Measurements from ENCODE around the gene LYZL2. TPM values are rescaled to one million over a fixed set of nuclear protein-coding genes. Genes with fewer than 3 reads are reported as not detected.
"Not testable (repeated sequence)": the region's sequence is repeated elsewhere in the genome, so short reads cannot be mapped to it uniquely, and the experiment has no call there.

The LYZL2 gene
- total RNA-seq, 1 experiment from 2014 or later = not detected

DNA sequence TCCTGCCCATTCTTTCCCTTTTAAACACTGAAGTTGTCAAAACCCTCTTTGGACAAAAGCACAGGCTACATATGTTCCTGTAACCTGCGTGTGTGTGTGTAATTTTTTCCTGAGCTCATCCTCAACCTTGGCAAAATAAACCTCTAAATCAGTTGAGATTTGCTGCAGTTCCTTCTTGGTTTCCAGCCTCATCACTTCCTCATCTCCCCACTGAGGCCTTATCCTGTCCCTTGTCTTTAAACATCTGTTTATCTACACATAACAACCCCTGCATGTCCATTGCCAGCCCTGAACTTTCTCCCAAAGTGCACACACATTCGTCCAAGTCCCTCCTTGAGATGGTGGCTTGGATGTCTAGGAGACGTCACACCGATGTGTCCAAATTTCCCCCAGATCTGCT lies 35.5 kb downstream of the LYZL2 start:
- no peak for DNase-seq (ENCODE audit: low read depth)

DNA sequence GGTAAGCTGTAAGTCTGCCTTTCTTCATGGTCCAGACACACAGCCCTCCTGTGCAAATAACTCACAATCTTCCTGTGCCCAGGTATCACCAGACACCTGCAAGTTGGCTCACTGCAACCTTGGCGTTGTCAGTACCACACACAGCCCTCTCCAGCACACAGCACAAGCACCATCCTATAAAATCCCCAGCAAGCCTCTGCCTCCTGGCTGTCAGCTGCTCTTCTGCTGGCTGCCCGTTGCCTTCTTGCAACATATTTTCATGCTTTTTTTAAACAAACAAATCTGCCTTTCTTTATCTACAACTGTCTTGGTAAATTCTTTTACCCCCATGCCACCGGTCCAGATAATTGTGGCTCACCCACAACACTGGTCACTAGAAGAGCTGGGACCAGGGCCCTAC lies 36.8 kb downstream of the LYZL2 start:
- DNase-seq (ENCODE audit: low read depth) = not testable (repeated sequence)

- DNase-seq (ENCODE audit: low read depth) = peak; percentile 40
Measured at GRCh38 chr10:30591249-30591670, 38.3 kb downstream of the LYZL2 start.

- DNase-seq (ENCODE audit: low read depth) = no peak
Measured at GRCh38 chr10:30589441-30589840, 40.1 kb downstream of the LYZL2 start.

DNA sequence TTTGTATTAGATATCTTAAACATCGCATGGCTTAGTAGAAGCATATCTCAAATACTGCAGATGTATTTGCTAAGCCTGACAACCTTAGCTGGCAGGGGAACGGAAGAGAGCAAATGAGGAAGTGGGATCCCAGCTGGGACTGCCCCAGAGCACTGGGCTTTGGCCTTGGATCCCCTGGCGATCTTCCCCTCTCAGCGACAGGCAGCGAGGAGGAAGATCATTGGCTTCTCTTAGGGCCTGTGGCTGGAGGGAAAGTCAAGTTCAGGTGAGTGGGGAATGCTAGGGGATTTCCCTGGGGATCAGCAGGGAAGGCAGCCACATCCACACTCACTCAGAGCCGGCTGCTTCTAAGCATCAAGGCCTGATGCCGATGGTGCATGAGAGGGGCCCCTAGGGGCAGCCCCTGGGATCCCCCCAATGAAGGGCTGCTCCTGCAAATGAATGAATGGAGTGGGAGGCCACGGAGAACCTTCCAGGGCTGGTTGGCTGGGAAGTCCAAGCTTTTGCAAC lies 42.0 kb downstream of the LYZL2 start:
- no peak for DNase-seq (ENCODE audit: low read depth)

- DNase-seq (ENCODE audit: low read depth) = no peak
Measured at GRCh38 chr10:30586828-30587227, 42.7 kb downstream of the LYZL2 start.

GRCh38 chr10:30583778-30584415 lies 45.7 kb downstream of the LYZL2 start:
- peak; percentile 73 for DNase-seq (ENCODE audit: low read depth)

- peak; percentile 36 for DNase-seq (ENCODE audit: low read depth)
Measured at GRCh38 chr10:30581779-30582380, 47.7 kb downstream of the LYZL2 start.

GRCh38 chr10:30580676-30581075 lies 48.9 kb downstream of the LYZL2 start:
- DNase-seq (ENCODE audit: low read depth) = no peak

DNA sequence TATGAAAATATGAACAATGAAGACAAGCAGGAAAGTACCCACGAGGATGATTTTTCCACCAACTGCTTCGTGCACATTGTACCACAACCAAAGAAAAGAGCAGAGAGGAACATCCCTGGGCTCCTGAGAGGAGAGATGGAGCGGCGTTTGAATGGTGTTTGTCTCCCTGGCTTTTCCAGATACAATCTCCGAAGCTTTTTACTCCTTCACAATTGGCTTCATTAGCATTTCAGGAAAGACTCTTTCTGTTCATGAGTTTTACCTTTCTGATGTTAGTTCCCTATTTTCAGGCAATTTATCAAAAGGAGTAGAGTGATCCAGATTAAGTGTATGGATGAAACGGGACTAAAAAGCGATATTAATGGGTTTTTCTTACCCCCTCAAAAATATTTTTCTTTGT lies 49.3 kb downstream of the LYZL2 start:
- DNase-seq (ENCODE audit: low read depth) = no peak

DNA sequence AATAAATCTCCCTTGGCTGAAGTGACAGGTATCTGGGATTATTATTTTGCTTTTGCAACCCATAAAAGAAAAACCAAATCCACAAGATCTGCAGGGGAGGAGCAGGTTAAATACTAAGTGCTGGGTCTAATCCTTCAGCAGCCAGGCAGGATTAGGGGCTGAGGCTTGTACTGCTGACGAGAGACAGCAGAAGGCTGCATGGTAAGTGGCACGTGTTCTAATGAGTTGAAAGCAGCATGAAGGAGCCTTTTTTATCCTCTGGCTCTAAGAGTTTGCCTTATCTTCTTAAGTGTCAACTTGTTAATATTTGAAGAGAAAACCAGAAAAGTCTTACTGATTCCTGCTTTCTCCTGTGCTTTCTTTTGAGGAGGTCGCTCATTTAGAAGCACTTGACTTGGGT lies 50.0 kb downstream of the LYZL2 start:
- DNase-seq (ENCODE audit: low read depth) = no peak

DNA sequence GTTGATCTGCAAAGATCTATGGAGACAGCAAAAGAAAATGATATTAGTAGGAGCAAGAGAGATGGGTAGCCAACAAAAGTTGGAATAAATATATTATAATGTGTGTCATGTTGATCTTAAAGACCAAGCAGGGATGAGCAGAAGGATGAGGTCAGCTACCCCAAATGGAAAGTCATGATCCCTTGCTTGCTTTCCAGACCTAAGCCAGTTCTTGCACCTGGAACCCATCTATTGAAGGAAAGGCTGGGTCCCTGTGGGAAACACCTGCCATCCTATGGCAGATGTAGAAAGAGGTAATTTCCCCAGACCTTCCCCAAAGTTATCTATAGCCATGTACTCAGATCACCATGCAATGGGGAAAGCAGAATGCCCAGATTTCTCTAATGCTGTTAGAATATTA lies 52.5 kb downstream of the LYZL2 start:
- DNase-seq (ENCODE audit: low read depth) = no peak

DNA sequence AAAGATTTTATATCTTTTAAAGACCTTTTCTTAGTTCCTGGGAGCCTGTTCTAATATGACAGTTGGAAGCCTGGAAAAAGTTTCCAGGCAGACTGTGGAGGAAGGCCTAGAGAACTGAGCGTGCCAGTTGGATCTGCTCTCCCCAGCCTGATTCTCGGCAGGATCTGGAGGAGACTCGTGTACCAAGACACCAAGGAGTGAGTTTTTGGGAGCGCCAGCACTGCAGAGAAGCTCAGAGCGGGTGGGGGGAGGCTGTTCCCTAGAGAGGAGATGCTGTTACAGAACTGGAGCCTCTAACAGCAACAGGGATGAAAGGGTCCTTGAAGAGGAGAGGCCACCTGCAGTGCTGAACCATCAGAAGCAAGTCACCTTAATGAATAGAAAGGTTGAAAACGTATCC lies 52.9 kb downstream of the LYZL2 start:
- no peak for DNase-seq (ENCODE audit: low read depth)

GRCh38 chr10:30574432-30574796 lies 55.1 kb downstream of the LYZL2 start:
- no peak for DNase-seq (ENCODE audit: low read depth)

DNA sequence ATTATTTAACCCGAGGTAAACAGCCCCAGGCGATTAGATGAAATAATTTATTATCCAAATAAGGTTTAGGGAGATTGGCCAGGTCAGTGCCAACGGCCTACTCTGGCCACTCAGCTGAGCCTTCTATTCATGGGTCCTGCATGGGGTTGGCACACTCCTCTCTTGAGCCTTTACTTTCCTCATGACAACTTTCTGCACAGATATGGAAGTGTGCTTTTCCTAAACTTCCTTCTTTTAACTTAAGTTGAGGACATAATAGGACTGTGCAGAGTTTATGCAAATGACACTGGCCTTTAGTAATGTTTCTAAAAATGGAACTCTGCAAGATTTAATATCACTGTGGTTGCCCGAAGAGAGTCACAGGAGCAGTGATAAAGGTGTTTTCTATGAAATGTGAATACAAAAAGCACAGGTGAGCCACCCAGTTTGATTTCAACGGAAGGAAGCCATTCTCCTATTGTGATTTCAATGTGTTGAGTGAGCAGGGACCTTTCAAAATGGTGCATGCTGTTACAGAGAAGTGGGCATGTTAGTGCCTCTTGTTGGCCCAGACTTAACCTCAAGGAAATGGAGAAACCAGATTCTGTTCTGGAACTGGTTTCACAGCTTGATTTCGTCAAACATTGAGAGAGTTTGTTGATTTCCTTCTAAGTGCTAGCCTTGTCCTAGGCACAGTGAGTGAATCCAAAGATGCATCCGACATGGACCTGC lies 55.7 kb downstream of the LYZL2 start:
- DNase-seq (ENCODE audit: low read depth) = no peak

DNA sequence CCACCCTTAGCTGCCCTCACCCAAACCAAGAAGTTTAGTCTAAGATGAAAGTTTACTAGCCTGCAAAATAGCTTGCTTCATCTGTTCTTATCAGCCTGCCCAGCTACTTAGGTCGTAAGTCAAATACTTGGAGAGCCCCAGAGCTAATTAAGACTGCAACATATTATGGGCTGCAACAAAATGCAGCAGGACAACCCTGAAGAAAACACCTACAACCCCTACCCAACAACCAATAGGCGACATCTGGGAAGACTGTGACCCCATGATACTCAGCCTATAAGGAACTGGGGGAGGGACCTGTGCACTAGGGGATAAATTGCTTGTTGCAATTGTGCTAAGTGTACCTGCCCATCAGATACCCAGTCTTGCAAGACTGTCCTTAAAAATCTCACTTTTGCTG lies 64.1 kb downstream of the LYZL2 start:
- no peak for DNase-seq (ENCODE audit: low read depth)

GRCh38 chr10:30562787-30563186 lies 66.8 kb downstream of the LYZL2 start:
- peak; percentile 27 for DNase-seq (ENCODE audit: low read depth)

Other genes starting within 250 kb of the LYZL2 start
- 0.76 and 3.3 TPM in 2 replicates for gene MAP3K8, start 195.6 kb downstream of the LYZL2 start, total RNA-seq (2014; rRNA removed; shearing (Covaris generic))

All from M059J (cell line).